DMS114 treated with DMSO at 0.1 percent for 48 hours (cell line): ENCODE results near the gene TTK.
A peak's percentile ranks its signal among the peaks of the same experiment; 100 is the strongest.

ENCODE experiments used
- DNase-seq: peaks from one replicate; lab custom pipeline; 2025; ENCODE audit not compliant: unreplicated experiment; lab: John Stamatoyannopoulos, UW

TTK gene

GRCh38 chr6:80004173-80005072, at the start of gene TTK:
Gene TTK (plus strand): TSS chr6:80004649. CDS start chr6:80005844, 1,195 bp downstream.
- DNase-seq: peak; percentile 94

GRCh38 chr6:79954849-79955248, 49.6 kb upstream of the TTK start:
- DNase-seq: no peak

- no peak for DNase-seq
Observed at GRCh38 chr6:79964607-79965081, 39.8 kb upstream of the TTK start.

- no peak for DNase-seq
Observed at GRCh38 chr6:79967178-79967577, 37.3 kb upstream of the TTK start.

- DNase-seq: no peak
Observed at GRCh38 chr6:79969784-79970183, 34.7 kb upstream of the TTK start.

- DNase-seq: no peak
Observed at GRCh38 chr6:79971193-79971592, 33.3 kb upstream of the TTK start.

- no peak for DNase-seq
Observed at GRCh38 chr6:79981652-79982051, 22.8 kb upstream of the TTK start.

- no peak for DNase-seq
Observed at GRCh38 chr6:79984261-79984660, 20.2 kb upstream of the TTK start.

- DNase-seq: no peak
Observed at GRCh38 chr6:79985128-79985527, 19.3 kb upstream of the TTK start.

- DNase-seq: no peak
Observed at GRCh38 chr6:79989641-79990040, 14.8 kb upstream of the TTK start.

- DNase-seq: no peak
Observed at GRCh38 chr6:79993012-79993910, 11.2 kb upstream of the TTK start.

- no peak for DNase-seq
Observed at GRCh38 chr6:79993911-79994309, 10.5 kb upstream of the TTK start.

GRCh38 chr6:79997728-79998127, 6.7 kb upstream of the TTK start:
- DNase-seq: no peak

GRCh38 chr6:80001337-80001736, 3.1 kb upstream of the TTK start:
- DNase-seq: no peak

GRCh38 chr6:80003826-80004172, 650 bp upstream of the TTK start:
- DNase-seq: peak; percentile 24

GRCh38 chr6:80005406-80005805, 957 bp downstream of the TTK start:
- no peak for DNase-seq

GRCh38 chr6:80006541-80006940, 2.1 kb downstream of the TTK start:
- no peak for DNase-seq

- no peak for DNase-seq
Observed at GRCh38 chr6:80009531-80009930, 5.1 kb downstream of the TTK start.

GRCh38 chr6:80010288-80010687, 5.8 kb downstream of the TTK start:
- DNase-seq: no peak

- DNase-seq: no peak
Observed at GRCh38 chr6:80015839-80016435, 11.5 kb downstream of the TTK start.

- DNase-seq: no peak
Observed at GRCh38 chr6:80020381-80021120, 16.1 kb downstream of the TTK start.
